ENCODE measurements around the gene WWOX.

The WWOX gene

GRCh38 chr16:78611318-78611717 lies 511.9 kb downstream of the WWOX start:
- DNase-seq (ENCODE audit: low spot score) = no peak

- no peak for DNase-seq (ENCODE audit: low spot score)
These were observed 520.4 kb downstream of the WWOX start for GRCh38 chr16:78619811-78620210.

GRCh38 chr16:78620291-78620690 lies 520.8 kb downstream of the WWOX start:
- DNase-seq (ENCODE audit: low spot score) = no peak

- no peak for DNase-seq (ENCODE audit: low spot score)
These were observed 524.3 kb downstream of the WWOX start for GRCh38 chr16:78623796-78624195.

- no peak for DNase-seq (ENCODE audit: low spot score)
These were observed 524.9 kb downstream of the WWOX start for GRCh38 chr16:78624366-78624765.

- no peak for DNase-seq (ENCODE audit: low spot score)
These were observed 529.1 kb downstream of the WWOX start for GRCh38 chr16:78628461-78629045.

- no peak for DNase-seq (ENCODE audit: low spot score)
These were observed 529.7 kb downstream of the WWOX start for GRCh38 chr16:78629173-78629572.

GRCh38 chr16:78630102-78630501 lies 530.6 kb downstream of the WWOX start:
- DNase-seq (ENCODE audit: low spot score) = no peak

GRCh38 chr16:78633551-78633950 lies 534.1 kb downstream of the WWOX start:
- DNase-seq (ENCODE audit: low spot score) = no peak

- no peak for DNase-seq (ENCODE audit: low spot score)
These were observed 536.4 kb downstream of the WWOX start for GRCh38 chr16:78635807-78636206.

- no peak for DNase-seq (ENCODE audit: low spot score)
These were observed 538.9 kb downstream of the WWOX start for GRCh38 chr16:78638371-78638770.

GRCh38 chr16:78639775-78640174 lies 540.3 kb downstream of the WWOX start:
- DNase-seq (ENCODE audit: low spot score) = no peak

GRCh38 chr16:78640886-78641285 lies 541.4 kb downstream of the WWOX start:
- no peak for DNase-seq (ENCODE audit: low spot score)

GRCh38 chr16:78641433-78641832 lies 542.0 kb downstream of the WWOX start:
- no peak for DNase-seq (ENCODE audit: low spot score)

- DNase-seq (ENCODE audit: low spot score) = no peak
These were observed 543.3 kb downstream of the WWOX start for GRCh38 chr16:78642621-78643285.

- no peak for DNase-seq (ENCODE audit: low spot score)
These were observed 546.2 kb downstream of the WWOX start for GRCh38 chr16:78645657-78646056.

GRCh38 chr16:78647019-78647418 lies 547.6 kb downstream of the WWOX start:
- no peak for DNase-seq (ENCODE audit: low spot score)

- DNase-seq (ENCODE audit: low spot score) = no peak
These were observed 548.0 kb downstream of the WWOX start for GRCh38 chr16:78647491-78647890.

GRCh38 chr16:78648517-78648916 lies 549.1 kb downstream of the WWOX start:
- no peak for DNase-seq (ENCODE audit: low spot score)

- DNase-seq (ENCODE audit: low spot score) = no peak
These were observed 551.1 kb downstream of the WWOX start for GRCh38 chr16:78650339-78651074.

- DNase-seq (ENCODE audit: low spot score) = no peak
These were observed 555.5 kb downstream of the WWOX start for GRCh38 chr16:78654929-78655328.

GRCh38 chr16:78655331-78656113 lies 556.1 kb downstream of the WWOX start:
- no peak for DNase-seq (ENCODE audit: low spot score)

- no peak for DNase-seq (ENCODE audit: low spot score)
These were observed 557.4 kb downstream of the WWOX start for GRCh38 chr16:78656887-78657286.
